PC-9 (cell line): ENCODE measurements around the gene SLC24A5. TPM values are rescaled to one million over a fixed set of nuclear protein-coding genes. Genes with fewer than 3 reads are reported as not detected.

ENCODE experiments used
- BruUV-seq: library from RNA; stranded (reverse); fragments of 400-500 nt; replicated peaks from 2 replicates; lab custom pipeline; 2021; lab: Mats Ljungman, UMichigan
- CTCF ChIA-PET: fragments of 300-600 bp; sonication (Branson Sonifier 250); formaldehyde crosslinking; loops from one replicate; lab custom pipeline; 2022; ENCODE audit warnings: antibody characterized with exemption; lab: Charles Lee
- POLR2A ChIA-PET: fragments of 300-600 bp; sonication (Branson Sonifier 250); formaldehyde crosslinking; loops from one replicate; lab custom pipeline; 2022; ENCODE audit warnings: antibody characterized with exemption; ENCODE audit not compliant: unreplicated experiment; lab: Charles Lee
- DNase-seq, 2 experiments: peaks; one replicate each; pipeline versions ENCODE4 v3.0.0 to v3.0.0-alpha.2; 2015 to 2022; ENCODE audit warnings: mixed read lengths in 1 of 2
- H2AFZ ChIP-seq: fragments of 200-600 bp; sonication (generic); 2 replicates; pipeline ENCODE4 v1.8.1; 2017; ENCODE audit warnings: antibody characterized with exemption
- H3F3A ChIP-seq: fragments of 200-600 bp; sonication (generic); 2 replicates; pipeline ENCODE4 v1.8.1; 2017; ENCODE audit warnings: antibody characterized with exemption, mild to moderate bottlenecking, low read depth; ENCODE audit not compliant: insufficient read depth
- H3K27ac ChIP-seq: fragments of 200-600 bp; sonication (generic); 2 replicates; pipeline ENCODE4 v1.6.1; 2016; ENCODE audit warnings: mixed run types
- H3K27me3 ChIP-seq: fragments of 200-600 bp; sonication (generic); 2 replicates; pipeline ENCODE4 v1.6.1; 2016; ENCODE audit warnings: low read depth, mixed run types; ENCODE audit not compliant: insufficient read depth
- H3K36me3 ChIP-seq: fragments of 200-600 bp; sonication (generic); 2 replicates; pipeline ENCODE4 v1.6.1; 2016; ENCODE audit warnings: low read depth, mixed run types
- H3K4me1 ChIP-seq: fragments of 200-600 bp; sonication (generic); replicated peaks from 2 replicates; pipeline ENCODE4 v1.6.1; 2016; ENCODE audit warnings: mixed run types; ENCODE audit not compliant: insufficient read depth
- H3K4me2 ChIP-seq: fragments of 200-600 bp; sonication (generic); 2 replicates; pipeline ENCODE4 v1.6.1; 2017; ENCODE audit warnings: mixed run types
- H3K4me3 ChIP-seq: fragments of 200-600 bp; sonication (generic); 2 replicates; pipeline ENCODE4 v1.6.1; 2016; ENCODE audit warnings: mixed run types
- H3K79me2 ChIP-seq: fragments of 200-600 bp; sonication (generic); 2 replicates; pipeline ENCODE4 v1.6.1; 2017; ENCODE audit warnings: low read depth, mixed run types
- H3K9me2 ChIP-seq: fragments of 200-600 bp; sonication (generic); 2 replicates; pipeline ENCODE4 v1.8.1; 2017; ENCODE audit warnings: mild to moderate bottlenecking; ENCODE audit not compliant: insufficient read depth
- H3K9me3 ChIP-seq: fragments of 200-600 bp; sonication (generic); 2 replicates; pipeline ENCODE4 v1.8.1; 2016; ENCODE audit warnings: low read depth; ENCODE audit not compliant: insufficient read depth
- H4K20me1 ChIP-seq: fragments of 200-600 bp; sonication (generic); 2 replicates; pipeline ENCODE4 v1.8.1; 2017; ENCODE audit not compliant: insufficient read depth
- CTCF ChIP-seq: fragments of 200-600 bp; sonication (generic); conservative IDR thresholded peaks from 2 replicates; pipeline ENCODE4 v1.6.1; 2017; ENCODE audit warnings: mixed run types, antibody characterized with exemption, mild to moderate bottlenecking, moderate library complexity
- EZH2 ChIP-seq: fragments of 200-600 bp; sonication (generic); IDR thresholded peaks from 2 replicates; pipeline ENCODE4 v1.8.0; 2017; ENCODE audit warnings: antibody characterized with exemption, low read depth
- intact Hi-C: fragments of 100-400 bp; cut with micrococcal nuclease; formaldehyde crosslinking; loops from one replicate; pipeline ENCODE4 v1.10.0; 2022; ENCODE audit not compliant: unreplicated experiment
- total RNA-seq: library from RNA; stranded (reverse); gene quantifications from 2 replicates; pipeline ENCODE4 v1.2.3, GENCODE V29; 2021

Gene SLC24A5
- total RNA-seq, 1 experiment from 2014 or later = not detected

GRCh38 chr15:48087844-48088243, 32.9 kb upstream of the SLC24A5 start:
- TF ChIP-seq EZH2 (no peak), CTCF (no peak)
- DNase-seq = no peak
- no peaks in the 10 kb centered on the region for H3K4me1 ChIP-seq
- no peak overlapping the region for H3K4me3 ChIP-seq
- intact Hi-C loops = no loop called here
- POLR2A ChIA-PET = no interaction called here
- H3K36me3 ChIP-seq = no peaks in the 10 kb centered on the region
- no TSS peak for BruUV-seq
- no peaks in the 10 kb centered on the region for H3K79me2 ChIP-seq
- H3F3A ChIP-seq = no peaks in the 10 kb centered on the region
- CTCF ChIA-PET = no interaction called here
- no peak overlapping the region for H2AFZ ChIP-seq
- H3K9me3 ChIP-seq = no peaks in the 10 kb centered on the region
- no peaks in the 10 kb centered on the region for H3K9me2 ChIP-seq
- no peak overlapping the region for H3K4me2 ChIP-seq
- H3K27ac ChIP-seq = no peak overlapping the region
- no peaks in the 10 kb centered on the region for H4K20me1 ChIP-seq
- no peaks in the 10 kb centered on the region for H3K27me3 ChIP-seq

- intact Hi-C loops = no loop called here
- no peak overlapping the region for H2AFZ ChIP-seq
- H3K27me3 ChIP-seq = no peaks in the 10 kb centered on the region
- no peak for TF ChIP-seq CTCF
- TF ChIP-seq EZH2 = no peak
- no peak overlapping the region for H3K4me3 ChIP-seq
- H3K36me3 ChIP-seq = no peaks in the 10 kb centered on the region
- H3K9me3 ChIP-seq = no peaks in the 10 kb centered on the region
- no peaks in the 10 kb centered on the region for H4K20me1 ChIP-seq
- H3K27ac ChIP-seq = no peak overlapping the region
- H3F3A ChIP-seq = no peaks in the 10 kb centered on the region
- no peaks in the 10 kb centered on the region for H3K4me1 ChIP-seq
- H3K9me2 ChIP-seq = no peaks in the 10 kb centered on the region
- no peaks in the 10 kb centered on the region for H3K79me2 ChIP-seq
- POLR2A ChIA-PET = no interaction called here
- BruUV-seq = no TSS peak
- CTCF ChIA-PET = no interaction called here
- H3K4me2 ChIP-seq = no peak overlapping the region
- no peak for DNase-seq
Measured at GRCh38 chr15:48089702-48090101, 31.1 kb upstream of the SLC24A5 start.

GRCh38 chr15:48090115-48090514, 30.7 kb upstream of the SLC24A5 start:
- H3K27me3 ChIP-seq = no peaks in the 10 kb centered on the region
- H4K20me1 ChIP-seq = no peaks in the 10 kb centered on the region
- no peak overlapping the region for H3K27ac ChIP-seq
- no peaks in the 10 kb centered on the region for H3K9me2 ChIP-seq
- H3K36me3 ChIP-seq = no peaks in the 10 kb centered on the region
- no peak for TF ChIP-seq CTCF
- no peak for TF ChIP-seq EZH2
- H3K4me2 ChIP-seq = no peak overlapping the region
- no peaks in the 10 kb centered on the region for H3K4me1 ChIP-seq
- no peak overlapping the region for H2AFZ ChIP-seq
- no peak overlapping the region for H3K4me3 ChIP-seq
- H3F3A ChIP-seq = no peaks in the 10 kb centered on the region
- no TSS peak for BruUV-seq
- ChIA-PET CTCF (no interaction called here), POLR2A (no interaction called here)
- DNase-seq = no peak
- H3K9me3 ChIP-seq = no peaks in the 10 kb centered on the region
- intact Hi-C loops = no loop called here
- H3K79me2 ChIP-seq = no peaks in the 10 kb centered on the region
